ENCODE data around the gene P3H2.

The P3H2 gene

DNA sequence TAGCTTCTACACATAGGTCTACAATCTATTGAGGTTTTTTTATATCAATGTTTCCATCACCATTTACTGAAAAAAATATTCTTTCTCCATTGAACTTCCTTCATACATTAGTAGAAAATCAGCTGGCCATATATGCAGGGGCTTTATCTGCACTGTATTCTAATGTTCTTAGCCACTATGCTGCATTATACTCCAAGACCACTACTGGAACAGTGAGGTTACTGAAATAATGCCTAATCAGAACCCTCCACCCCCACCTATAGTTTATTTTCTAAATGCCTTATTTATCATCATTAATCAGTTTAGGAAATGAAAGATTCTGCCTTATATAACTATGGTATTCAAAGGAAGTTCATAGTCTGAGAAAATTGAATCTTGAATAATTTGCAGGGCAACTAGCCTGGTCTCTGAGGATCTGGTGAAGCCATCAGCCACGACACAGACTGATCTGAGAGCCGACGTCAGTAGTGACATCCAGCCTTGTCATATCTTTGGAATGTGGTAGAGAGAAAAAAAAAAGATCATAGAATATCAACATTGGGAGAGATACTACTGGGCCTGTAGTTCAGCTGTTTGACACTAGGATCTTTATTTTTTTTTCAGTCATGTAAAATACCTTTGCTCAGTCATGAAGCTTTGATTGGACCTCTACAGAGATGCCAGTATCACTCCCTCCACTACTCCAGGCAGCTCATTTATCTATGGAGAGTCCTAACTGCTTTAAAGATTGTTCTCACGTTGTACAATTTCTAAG, 66.6 kb downstream of the P3H2 start:
- no peak for DNase-seq (ENCODE audit: low read depth)

- DNase-seq (ENCODE audit: low read depth): no peak
Measured at GRCh38 chr3:190051641-190052040, 69.1 kb downstream of the P3H2 start.

DNA sequence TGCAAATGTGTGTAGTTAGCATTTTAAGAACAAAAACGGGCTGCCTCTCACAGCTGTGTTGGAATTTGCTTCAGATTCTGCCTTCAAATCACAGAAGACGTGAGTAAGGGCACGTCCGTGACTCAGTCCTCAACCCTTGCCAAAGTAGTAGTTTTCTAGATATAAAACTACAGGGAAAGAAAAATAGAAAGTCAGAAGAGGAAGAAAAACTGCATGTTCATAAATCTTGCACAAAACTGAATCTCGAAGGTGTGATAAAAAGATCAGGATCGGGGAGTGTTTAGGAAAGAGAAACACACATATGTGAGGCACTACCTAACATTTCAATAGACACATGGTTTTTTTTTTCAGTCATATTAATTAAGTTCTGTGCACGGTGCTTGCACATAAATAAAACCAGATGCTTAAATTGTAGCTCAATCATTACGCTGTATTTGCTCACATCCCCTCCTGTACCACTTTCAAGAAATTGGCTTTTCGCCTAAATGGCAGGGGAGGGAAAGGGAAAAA, 71.7 kb downstream of the P3H2 start:
- DNase-seq (ENCODE audit: low read depth): no peak

- no peak for DNase-seq (ENCODE audit: low read depth)
Measured at GRCh38 chr3:190044974-190045373, 75.7 kb downstream of the P3H2 start.

DNA sequence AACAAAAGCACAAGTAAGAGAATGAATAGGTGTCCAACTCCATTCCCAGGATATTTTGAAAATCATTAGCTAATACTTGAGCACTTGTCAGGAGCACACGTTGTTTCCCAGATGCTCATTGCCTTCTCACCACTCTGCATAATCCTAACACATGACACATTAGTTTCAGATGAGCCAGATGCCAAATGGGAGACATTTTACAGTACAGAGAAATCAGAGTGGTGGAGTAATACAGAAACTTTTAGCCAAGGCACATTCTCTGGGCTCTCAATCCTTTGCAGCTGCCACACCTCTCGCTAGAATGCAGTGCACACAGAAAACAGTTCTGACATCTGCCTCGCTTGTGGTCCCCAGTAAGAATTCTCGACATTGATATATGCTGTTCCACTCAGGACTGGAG, 76.6 kb downstream of the P3H2 start:
- DNase-seq (ENCODE audit: low read depth): no peak

- no peak for DNase-seq (ENCODE audit: low read depth)
Measured at GRCh38 chr3:190043741-190044140, 77.0 kb downstream of the P3H2 start.

DNA sequence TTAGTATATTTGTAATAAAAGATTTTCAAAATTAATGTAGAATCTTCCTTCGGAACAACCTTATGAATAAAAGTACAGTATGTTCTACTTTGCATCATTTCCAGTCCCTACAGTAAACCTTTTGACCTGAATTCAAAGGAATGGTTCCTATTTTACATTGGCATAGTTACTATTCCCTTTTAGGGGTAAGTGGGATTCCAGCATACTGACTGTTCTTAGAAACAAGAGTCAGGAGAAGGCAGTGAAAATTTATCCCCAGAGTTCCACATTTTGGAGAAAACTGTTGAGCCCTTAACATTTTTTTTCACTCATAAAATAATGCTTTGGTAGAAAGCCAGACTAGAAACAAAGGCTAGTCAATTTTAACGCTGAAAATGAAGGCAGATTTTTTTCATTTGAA, 78.1 kb downstream of the P3H2 start:
- DNase-seq (ENCODE audit: low read depth): no peak

- DNase-seq (ENCODE audit: low read depth): no peak
Measured at GRCh38 chr3:190041333-190042041, 79.2 kb downstream of the P3H2 start.

DNA sequence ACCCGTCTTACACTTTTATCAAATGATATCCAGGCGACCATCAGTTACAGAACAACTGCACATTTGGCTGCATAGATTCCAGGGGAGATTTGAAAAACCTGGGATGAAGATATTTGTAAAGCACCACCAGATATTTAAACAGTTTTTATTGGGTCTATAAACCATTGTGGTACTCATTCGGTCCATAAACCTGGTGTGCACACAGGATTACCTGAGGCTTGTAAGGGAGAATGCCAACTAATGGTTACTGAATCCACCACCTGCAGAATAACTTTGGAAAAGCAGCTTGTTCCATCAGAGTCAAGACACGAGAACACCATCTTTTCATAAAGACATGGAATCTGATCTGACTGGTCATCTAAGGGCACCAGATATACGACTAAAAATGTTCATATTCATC, 80.6 kb downstream of the P3H2 start:
- no peak for DNase-seq (ENCODE audit: low read depth)

- no peak for DNase-seq (ENCODE audit: low read depth)
Measured at GRCh38 chr3:190038050-190038933, 82.4 kb downstream of the P3H2 start.

DNA sequence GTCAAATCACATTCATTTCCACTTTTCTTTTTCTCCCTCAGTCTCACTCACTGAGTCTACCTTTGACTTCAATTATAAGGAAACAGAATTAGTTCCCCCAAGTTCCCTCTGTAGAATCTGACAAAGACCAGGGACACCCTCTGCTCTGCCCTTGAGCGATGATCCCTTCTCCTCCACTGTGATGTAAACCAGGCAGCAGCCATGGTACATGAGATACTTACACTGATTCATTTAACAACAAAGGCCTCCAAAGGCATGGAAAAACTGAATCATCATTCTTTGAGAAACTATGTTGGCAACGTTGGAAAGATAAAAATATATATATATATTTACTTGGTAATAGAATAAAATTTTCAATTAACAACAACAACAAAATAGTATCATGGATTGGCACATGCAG, 84.1 kb downstream of the P3H2 start:
- no peak for DNase-seq (ENCODE audit: low read depth)

DNA sequence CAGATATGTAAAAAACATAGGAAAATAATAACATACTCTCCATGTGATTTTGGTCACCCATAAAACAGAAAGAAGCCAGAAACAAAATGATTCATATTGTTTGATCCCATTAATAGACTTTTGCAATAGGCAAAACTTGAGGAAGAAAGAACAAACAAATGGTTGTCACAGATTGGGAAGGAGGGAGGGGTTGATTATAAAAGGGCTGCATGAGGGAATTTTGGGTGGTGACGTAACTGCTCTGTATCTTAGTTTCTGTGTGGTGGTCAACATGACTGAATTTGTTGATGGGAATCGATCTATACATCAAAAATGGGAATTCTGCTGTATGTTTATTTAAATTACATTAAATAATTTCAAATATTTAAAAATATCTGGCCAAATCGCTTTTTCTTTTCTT, 86.3 kb downstream of the P3H2 start:
- DNase-seq (ENCODE audit: low read depth): no peak

- no peak for DNase-seq (ENCODE audit: low read depth)
Measured at GRCh38 chr3:190032923-190033322, 87.8 kb downstream of the P3H2 start.

GRCh38 chr3:190031887-190032752, 88.6 kb downstream of the P3H2 start:
- no peak for DNase-seq (ENCODE audit: low read depth)

DNA sequence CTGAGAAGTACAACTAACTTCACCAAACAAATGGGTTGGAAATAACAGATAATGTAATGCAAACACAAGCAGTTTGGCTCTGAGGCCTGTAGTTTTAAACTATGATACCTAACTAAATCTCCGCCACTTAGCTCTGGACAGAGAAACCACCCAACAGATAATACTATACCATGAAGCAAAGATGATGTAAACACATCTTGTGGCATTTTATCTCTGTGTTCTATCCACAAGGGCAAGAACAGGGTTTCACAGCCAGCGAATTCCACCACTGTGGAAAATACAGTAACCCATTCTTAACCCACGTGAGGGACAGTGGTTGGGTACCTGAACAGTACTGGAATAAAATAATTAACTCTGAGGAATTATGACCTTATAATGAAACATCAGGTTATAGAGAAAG, 93.6 kb downstream of the P3H2 start:
- no peak for DNase-seq (ENCODE audit: low read depth)

DNA sequence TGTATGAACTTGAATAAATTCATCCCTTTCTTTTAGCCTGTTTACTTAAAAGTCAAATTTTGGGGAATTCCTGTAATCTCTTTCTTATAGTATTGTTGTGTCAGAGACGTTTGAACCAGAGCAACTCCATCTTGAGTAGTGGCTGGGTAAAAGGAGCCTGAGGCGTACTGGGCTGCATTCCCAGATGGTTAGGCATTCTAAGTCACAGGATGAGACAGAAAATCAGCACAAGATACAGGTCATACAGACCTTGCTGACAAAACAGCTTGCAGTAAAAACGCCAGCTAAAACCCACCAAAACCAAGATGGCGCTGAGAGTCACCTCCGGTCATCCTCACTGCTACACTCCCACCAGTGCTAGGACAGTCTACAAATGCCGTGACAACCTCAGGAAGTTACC, 94.5 kb downstream of the P3H2 start:
- no peak for DNase-seq (ENCODE audit: low read depth)

DNA sequence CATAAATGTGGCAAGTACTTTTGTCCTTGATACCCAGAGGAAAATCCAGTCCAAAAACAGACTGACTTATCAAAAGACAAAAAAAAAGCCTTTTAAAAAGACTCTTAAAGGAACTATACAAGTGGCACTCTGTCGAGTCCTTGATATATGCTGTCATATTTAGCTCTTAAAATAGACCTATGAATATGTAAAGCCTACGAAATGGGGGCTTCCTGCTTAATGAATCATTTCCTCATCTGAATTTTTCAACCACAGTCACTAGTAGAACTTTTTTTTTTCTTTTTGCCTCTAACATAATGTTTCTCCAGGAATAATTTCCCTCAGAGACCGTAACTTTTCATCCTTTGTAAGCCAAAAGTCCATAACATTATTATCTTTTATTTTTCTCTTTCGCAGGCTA, 95.8 kb downstream of the P3H2 start:
- DNase-seq (ENCODE audit: low read depth): no peak

DNA sequence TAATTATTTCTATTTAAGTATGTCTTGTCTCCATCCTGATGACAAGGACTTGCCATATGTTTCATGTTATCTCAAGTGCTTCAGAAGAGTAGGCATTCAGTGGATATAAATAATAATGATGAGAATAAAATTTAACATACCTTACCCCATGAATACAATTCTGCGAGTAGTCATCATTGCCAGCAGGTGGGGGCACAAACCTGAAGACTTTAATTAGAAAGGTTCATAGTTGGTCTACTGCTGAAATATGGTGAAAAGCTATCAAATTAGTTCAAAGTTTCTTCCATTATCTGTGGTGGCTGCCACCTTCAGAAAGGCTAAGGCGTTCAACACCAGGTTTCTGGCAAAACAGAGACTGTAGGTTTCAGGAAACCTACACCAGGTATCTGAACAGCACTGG, 100.9 kb downstream of the P3H2 start:
- no peak for DNase-seq (ENCODE audit: low read depth)

DNA sequence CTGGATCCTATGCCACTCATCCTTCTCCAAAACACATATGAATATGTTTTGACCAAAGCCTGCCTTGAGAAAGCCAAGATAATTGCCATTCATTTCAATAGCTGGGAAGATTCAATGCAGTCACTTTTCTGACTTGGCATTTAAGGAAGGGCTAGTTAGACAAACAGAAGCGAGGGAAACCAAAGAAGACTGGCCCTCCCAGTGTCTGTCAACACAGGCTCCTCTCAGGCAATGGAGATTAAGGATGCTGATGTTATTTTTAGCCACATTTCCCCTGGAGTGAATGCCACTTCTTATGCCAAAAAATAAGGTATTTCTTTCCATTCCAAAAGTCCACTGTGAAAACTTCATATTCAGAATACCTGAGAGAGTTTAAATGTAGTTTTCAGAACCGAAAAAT, 101.7 kb downstream of the P3H2 start:
- DNase-seq (ENCODE audit: low read depth): no peak

DNA sequence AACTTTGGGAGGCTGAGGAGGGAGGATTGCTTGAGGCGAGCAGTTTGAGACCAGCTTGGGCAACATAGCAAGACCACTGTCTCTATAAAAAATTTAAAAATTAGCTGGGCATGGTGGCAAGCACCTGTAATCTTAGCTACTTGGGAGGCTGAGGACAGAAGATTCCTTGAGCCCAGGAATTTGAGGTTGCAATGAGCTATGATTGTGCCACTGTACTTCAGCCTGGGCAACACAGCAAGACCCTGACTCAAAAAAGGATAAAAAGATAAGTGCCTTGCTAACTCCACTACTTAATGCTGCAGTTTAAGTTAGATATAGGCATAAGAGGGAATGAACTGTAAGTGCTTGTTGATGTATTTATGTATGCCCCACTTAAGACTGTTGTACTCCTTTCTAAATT, 102.2 kb downstream of the P3H2 start:
- DNase-seq (ENCODE audit: low read depth): no peak

DNA sequence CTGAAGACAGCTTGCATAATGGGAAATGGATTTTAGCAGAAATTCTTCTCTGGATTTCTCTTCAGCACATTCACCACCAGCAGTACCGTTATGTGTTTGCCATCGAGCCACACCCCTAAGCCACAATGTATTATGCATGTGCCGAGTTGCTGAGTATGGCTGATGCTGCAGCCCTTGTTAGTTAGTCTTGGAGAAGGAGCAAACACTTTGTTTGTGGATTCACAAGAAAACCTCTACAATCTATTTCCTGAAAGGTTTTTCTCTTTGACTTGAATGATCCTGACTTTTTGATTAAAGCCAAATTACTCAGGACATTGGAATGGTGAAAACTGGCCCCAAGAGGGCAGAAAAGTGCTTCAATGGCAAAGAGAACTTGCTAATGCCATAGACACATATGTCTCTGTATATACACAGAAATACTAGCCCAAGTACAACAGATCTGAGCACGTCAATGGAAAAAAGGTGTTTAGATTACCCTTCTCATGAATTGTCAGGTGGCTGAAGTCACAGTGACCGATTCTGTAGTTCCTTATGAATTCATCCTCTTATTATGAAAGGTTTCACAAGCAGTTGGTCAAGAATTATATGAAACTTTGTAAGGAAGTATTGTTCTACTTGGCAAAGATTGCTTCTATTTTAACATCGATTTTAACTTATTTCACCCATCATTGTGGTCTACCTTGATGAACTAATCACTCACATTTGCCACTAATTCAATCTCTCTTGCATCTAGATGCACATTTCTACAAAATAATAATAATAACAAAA, 103.0 kb downstream of the P3H2 start:
- DNase-seq (ENCODE audit: low read depth): no peak
